ENCODE results near the gene C2CD5.

C2CD5 gene

DNA sequence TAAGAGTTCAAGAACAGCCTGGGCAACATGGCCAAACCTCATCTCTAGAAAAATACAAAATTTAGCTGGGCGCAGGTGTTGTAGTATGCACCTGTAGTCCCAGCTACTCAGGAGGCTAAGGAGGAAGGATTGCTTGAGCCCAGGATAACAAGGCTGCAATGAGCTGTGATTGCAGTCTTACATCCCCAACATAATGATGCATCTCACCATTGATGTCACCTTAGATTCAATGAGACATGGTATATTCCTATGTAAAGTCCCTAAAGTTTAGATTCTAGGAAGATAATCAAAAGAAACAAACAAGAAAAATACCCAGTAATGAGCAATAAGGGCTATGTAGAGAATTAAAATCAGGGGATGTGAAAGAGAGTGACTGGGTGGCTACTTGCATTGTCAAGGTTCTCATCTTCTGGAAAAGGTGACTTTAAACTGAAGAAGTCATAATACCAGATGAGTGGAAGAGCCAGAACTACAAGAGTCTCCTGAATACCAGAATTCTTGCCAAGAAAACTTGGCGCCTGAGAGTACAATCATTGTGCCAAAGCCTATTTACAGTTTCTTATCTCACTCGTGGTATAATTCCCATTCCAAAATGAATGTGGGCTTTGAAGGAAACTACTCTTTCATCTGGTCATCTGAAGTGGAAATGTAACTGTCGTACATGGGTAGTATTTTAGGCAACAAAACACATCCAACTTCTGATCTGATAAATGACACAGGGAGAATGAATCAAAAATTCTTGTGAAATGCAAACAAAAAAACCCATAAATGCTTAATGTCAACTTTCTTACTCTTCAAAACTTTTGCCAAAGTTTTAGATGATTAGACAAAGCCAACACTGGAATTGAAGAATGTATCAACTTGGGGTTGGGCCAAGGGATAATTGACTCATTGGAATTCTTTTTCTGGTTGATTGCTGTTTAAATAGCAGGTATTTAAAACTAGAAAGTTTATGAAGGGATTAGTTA is 128.7 kb downstream of the C2CD5 start:
- DNase-seq (ENCODE audit: low spot score): no peak

DNA sequence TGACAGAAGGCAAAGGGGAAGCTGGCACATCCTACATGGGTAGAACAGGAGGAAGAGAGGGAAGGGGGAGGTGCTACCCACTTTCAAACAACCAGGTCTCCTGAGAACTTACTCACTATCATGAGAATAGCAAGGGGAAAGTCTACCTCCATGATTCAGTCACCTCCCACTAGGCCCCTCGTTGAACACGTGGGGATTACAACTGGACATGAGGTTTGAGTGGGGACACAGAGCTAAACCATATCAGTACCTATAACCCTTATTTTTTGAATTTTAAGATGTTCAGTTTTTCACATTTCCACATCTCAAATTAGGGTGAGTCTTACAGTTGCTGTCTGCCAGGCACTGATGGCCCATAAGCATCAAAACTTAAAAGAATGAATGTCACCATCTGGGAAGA is 129.6 kb downstream of the C2CD5 start:
- no peak for DNase-seq (ENCODE audit: low spot score)

DNA sequence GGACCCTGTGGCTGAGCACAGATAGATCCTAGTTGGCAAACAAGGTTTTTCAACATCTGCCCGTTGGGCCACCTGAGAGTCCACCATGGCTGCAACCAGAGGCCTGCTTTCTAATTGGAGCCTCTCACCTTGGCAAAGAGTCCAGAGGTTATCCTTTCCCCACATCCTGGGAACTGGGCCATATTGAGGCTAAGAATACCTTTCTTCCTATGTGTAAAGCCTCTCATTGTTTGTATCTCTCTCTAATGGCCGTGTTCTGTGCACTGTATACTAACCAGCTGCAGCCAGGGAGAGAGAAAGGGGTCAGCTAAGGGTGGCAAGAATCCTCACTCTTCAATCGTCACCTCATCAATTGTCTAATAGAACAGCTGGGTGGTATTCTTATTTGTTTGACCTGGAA is 130.8 kb downstream of the C2CD5 start:
- no peak for DNase-seq (ENCODE audit: low spot score)

DNA sequence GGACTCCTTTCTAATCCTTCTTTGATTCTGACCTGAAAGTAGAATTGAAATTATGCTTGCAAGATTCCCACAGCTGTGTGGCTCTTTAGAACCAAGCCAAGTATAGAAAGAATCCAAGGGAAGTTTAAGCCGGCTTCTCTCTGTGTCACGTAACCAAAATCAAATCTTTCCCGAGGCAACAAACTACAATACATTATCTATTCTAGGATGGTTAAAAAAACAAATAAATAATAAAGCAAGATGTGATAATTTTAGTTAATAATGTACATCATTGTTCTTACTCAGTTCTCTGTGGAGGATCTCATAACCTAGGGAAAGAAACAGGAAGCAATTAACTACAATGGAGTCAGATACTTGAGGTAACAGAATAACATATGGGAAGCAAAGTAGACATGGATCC is 131.8 kb downstream of the C2CD5 start:
- DNase-seq (ENCODE audit: low spot score): no peak

DNA sequence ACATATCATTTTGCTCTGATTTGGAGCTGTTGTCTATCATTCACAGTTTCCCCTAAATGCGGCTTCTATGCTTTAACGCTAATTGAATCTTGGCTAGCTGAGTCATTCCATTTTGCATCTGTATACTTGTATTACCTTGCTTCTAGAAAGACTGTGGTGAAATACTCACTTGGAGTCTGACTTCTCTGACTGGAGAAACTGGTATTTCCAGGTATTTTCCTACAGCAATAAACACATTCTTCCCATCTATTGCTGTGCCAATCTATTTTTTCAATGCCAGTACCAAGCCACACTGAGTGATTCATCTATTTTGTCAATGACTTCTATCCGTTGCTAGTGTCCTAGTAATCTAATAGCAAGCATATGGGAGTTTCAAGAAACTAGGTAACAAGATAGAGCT is 133.9 kb downstream of the C2CD5 start:
- DNase-seq (ENCODE audit: low spot score): no peak

DNA sequence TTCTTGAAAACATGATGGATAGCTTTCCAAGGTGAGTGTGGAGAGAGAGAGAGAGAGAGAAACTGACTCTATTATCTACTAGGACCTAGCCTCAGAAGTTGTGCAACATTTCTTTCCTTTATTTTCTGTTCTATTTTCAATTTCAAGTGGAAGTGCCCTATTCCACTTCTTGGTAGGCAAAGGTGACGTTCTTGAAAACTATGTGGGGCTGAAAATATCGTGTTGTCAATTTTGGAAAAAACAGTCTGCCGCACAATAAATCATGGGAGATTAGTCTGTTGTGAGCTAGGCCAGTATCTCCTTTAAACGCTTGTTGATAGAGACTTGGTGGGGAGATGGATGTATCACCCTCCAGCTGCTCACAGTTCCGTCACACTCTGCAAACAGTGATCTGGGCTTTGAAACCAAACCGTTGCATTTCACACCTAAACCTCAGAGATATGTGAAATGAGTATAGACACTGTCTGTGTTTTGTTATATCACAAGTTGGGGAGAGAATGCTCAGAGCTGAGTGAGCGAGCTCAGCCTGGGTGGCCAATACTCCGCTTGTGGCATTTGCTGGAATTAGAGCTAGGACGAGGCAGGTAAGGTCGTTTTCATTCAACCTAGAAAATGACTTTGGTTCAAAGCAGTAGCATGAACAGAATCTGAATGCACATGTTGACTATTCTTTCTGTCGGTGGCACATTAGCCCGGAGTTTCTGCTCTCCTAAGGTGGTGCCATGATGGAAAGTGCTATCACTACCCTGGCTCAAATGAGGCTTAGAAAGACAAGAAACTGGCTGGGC is 134.8 kb downstream of the C2CD5 start:
- DNase-seq (ENCODE audit: low spot score): no peak

- DNase-seq (ENCODE audit: low spot score): no peak
These were observed 135.5 kb downstream of the C2CD5 start for GRCh38 chr12:22408610-22409376.

GRCh38 chr12:22407397-22407796 is 136.9 kb downstream of the C2CD5 start:
- no peak for DNase-seq (ENCODE audit: low spot score)

GRCh38 chr12:22406627-22407026 is 137.7 kb downstream of the C2CD5 start:
- DNase-seq (ENCODE audit: low spot score): no peak

GRCh38 chr12:22399464-22400180 is 144.7 kb downstream of the C2CD5 start:
- DNase-seq (ENCODE audit: low spot score): no peak
